ENCODE results near the gene B3GALT4.

DNA sequence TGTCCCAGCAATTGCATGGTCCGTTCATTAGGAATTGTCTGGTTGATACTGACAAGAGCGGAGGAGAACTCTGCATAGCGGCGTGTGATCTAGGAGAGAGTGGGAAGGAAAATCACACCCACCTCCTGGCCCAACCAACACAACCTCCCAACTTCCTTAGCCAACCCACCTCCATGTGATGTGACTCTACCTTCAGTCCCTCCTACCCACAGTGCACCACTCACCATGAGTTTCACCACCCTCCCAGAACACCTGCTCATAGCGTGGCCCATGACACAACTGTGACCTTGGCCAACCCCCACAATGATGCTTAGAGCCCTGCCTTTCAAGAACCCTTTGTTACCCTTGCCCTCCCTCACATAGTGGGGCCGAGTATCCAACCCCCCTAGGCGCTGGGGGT is 12.9 kb upstream of the B3GALT4 start:
- TF ChIP-seq, protein P1, sequence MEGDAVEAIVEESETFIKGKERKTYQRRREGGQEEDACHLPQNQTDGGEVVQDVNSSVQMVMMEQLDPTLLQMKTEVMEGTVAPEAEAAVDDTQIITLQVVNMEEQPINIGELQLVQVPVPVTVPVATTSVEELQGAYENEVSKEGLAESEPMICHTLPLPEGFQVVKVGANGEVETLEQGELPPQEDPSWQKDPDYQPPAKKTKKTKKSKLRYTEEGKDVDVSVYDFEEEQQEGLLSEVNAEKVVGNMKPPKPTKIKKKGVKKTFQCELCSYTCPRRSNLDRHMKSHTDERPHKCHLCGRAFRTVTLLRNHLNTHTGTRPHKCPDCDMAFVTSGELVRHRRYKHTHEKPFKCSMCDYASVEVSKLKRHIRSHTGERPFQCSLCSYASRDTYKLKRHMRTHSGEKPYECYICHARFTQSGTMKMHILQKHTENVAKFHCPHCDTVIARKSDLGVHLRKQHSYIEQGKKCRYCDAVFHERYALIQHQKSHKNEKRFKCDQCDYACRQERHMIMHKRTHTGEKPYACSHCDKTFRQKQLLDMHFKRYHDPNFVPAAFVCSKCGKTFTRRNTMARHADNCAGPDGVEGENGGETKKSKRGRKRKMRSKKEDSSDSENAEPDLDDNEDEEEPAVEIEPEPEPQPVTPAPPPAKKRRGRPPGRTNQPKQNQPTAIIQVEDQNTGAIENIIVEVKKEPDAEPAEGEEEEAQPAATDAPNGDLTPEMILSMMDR (IDR thresholded peaks at IDR 0.05; ENCODE audit: low read length), result no peak
- TF ChIP-seq EZH2phosphoT487 (IDR thresholded peaks at IDR 0.05; ENCODE audit: low read length), result no peak
- TF ChIP-seq EZH2 (optimal IDR thresholded peaks at IDR 0.05; ENCODE audit: low read depth, low read length), result no peak
